Fibroblast of pulmonary artery (primary cell): ENCODE results near the gene NCAM2.
"Not testable (repeated sequence)": the region's sequence is repeated elsewhere in the genome, so short reads cannot be mapped to it uniquely, and the experiment has no call there.

Source experiments
- DNase-seq: peaks from one replicate; pipeline ENCODE4 v3.0.0-alpha.2; 2010; ENCODE audit warnings: low read depth
- H3K4me3 ChIP-seq: replicated peaks from 2 replicates; pipeline ENCODE4 v1.5.1; 2011; ENCODE audit warnings: low read depth, mild to moderate bottlenecking, control low read depth, low read length, moderate library complexity
- CTCF ChIP-seq: IDR thresholded peaks from 2 replicates; pipeline ENCODE4 v1.5.1; 2011; ENCODE audit warnings: mild to moderate bottlenecking, control low read depth, low read length, inconsistent platforms; ENCODE audit errors: missing control alignments

The NCAM2 gene

GRCh38 chr21:21146587-21147373 is 148.6 kb downstream of the NCAM2 start:
- no peak overlapping the region for H3K4me3 ChIP-seq
- no peak for TF ChIP-seq CTCF
- no peak for DNase-seq

GRCh38 chr21:21147374-21147745 is 149.2 kb downstream of the NCAM2 start:
- no peak overlapping the region for H3K4me3 ChIP-seq
- no peak for TF ChIP-seq CTCF
- DNase-seq = no peak

- H3K4me3 ChIP-seq = no peak overlapping the region
- no peak for TF ChIP-seq CTCF
- no peak for DNase-seq
Observed at GRCh38 chr21:21148009-21148408, 149.8 kb downstream of the NCAM2 start.

GRCh38 chr21:21148514-21148913 is 150.3 kb downstream of the NCAM2 start:
- H3K4me3 ChIP-seq = no peak overlapping the region
- TF ChIP-seq CTCF = no peak
- no peak for DNase-seq

- H3K4me3 ChIP-seq, DNase-seq: not testable (repeated sequence)
Observed at GRCh38 chr21:21149445-21149844, 151.2 kb downstream of the NCAM2 start.

- no peak overlapping the region for H3K4me3 ChIP-seq
Observed at GRCh38 chr21:21151231-21151630, 153.0 kb downstream of the NCAM2 start.

GRCh38 chr21:21156397-21156796 is 158.2 kb downstream of the NCAM2 start:
- DNase-seq = no peak
- TF ChIP-seq CTCF = no peak
- no peak overlapping the region for H3K4me3 ChIP-seq

More at GRCh38 chr21:21151231-21151630, 153.0 kb downstream of the NCAM2 start:
- no peak for DNase-seq
- TF ChIP-seq CTCF = no peak
